GM21529 (cell line): ENCODE results near the gene MSX1.

ENCODE experiments used
- ATAC-seq: cut with Tn5 transposase; IDR thresholded peaks from one replicate; pipeline ENCODE4 v1.9.1; 2021; ENCODE audit not compliant: unreplicated experiment

MSX1 gene

GRCh38 chr4:4899202-4899925, 39.9 kb downstream of the MSX1 start:
- no peak for ATAC-seq

- no peak for ATAC-seq
Observed at GRCh38 chr4:4901877-4902276, 42.4 kb downstream of the MSX1 start.

- no peak for ATAC-seq
Observed at GRCh38 chr4:4912155-4912554, 52.7 kb downstream of the MSX1 start.

GRCh38 chr4:4913147-4913561, 53.7 kb downstream of the MSX1 start:
- ATAC-seq, result no peak
